Stimulated activated CD4-positive, alpha-beta T cell treated with anti-CD3 and anti-CD28 coated beads, Interleukin-15, amount 100 ng/mL, for 1 hour (primary cell): ENCODE data around the gene OXSR1.
"Not testable (repeated sequence)": the region's sequence is repeated elsewhere in the genome, so short reads cannot be mapped to it uniquely, and the experiment has no call there.

ENCODE experiments used
- DNase-seq, 2 donors: peaks; one replicate each; pipeline ENCODE4 v3.0.0-alpha.2; 2020; ENCODE audit warnings: low read depth in 1 of 2, low spot score in 1 of 2

The OXSR1 gene

GRCh38 chr3:38127611-38128302 lies 37.6 kb upstream of the OXSR1 start:
- no peak for DNase-seq

GRCh38 chr3:38128303-38128655 lies 37.1 kb upstream of the OXSR1 start:
- no peak for DNase-seq

- no peak for DNase-seq
Measured at GRCh38 chr3:38129058-38129457, 36.3 kb upstream of the OXSR1 start.

- DNase-seq: no peak
Measured at GRCh38 chr3:38130631-38131065, 34.7 kb upstream of the OXSR1 start.

GRCh38 chr3:38131621-38132369 lies 33.5 kb upstream of the OXSR1 start:
- no peak for DNase-seq

GRCh38 chr3:38133209-38133556 lies 32.2 kb upstream of the OXSR1 start:
- no peak for DNase-seq

- no peak for DNase-seq
Measured at GRCh38 chr3:38133557-38134405, 31.6 kb upstream of the OXSR1 start.

GRCh38 chr3:38134517-38135143 lies 30.7 kb upstream of the OXSR1 start:
- not testable (repeated sequence) for DNase-seq

- not testable (repeated sequence) for DNase-seq
Measured at GRCh38 chr3:38135621-38136277, 29.6 kb upstream of the OXSR1 start.

GRCh38 chr3:38136393-38136776 lies 29.0 kb upstream of the OXSR1 start:
- no peak for DNase-seq

GRCh38 chr3:38136777-38137614 lies 28.3 kb upstream of the OXSR1 start, which contains the start of gene ACAA1:
ACAA1 (minus strand) TSS chr3:38137127; CDS start chr3:38137035, 92 bp downstream.
- peak; percentile 93 for DNase-seq

GRCh38 chr3:38137615-38138348 lies 27.6 kb upstream of the OXSR1 start:
- no peak for DNase-seq

GRCh38 chr3:38138349-38139190 lies 26.8 kb upstream of the OXSR1 start, which contains the start of gene MYD88:
MYD88 (plus strand) TSS chr3:38138661; CDS start chr3:38138701, 40 bp downstream.
- peak; percentile 64 to 75 for DNase-seq

- no peak for DNase-seq
Measured at GRCh38 chr3:38139191-38139590, 26.1 kb upstream of the OXSR1 start.

- DNase-seq: no peak
Measured at GRCh38 chr3:38139652-38140051, 25.7 kb upstream of the OXSR1 start.

GRCh38 chr3:38140326-38141172 lies 24.8 kb upstream of the OXSR1 start:
- no peak for DNase-seq
